HG03571 (cell line): Measurements from ENCODE around the gene CNTNAP2.

Experiments
- ATAC-seq: cut with Tn5 transposase; IDR thresholded peaks from one replicate; pipeline ENCODE4 v1.9.1; 2021; ENCODE audit not compliant: unreplicated experiment

The CNTNAP2 gene

GRCh38 chr7:146661435-146661834 lies 544.8 kb downstream of the CNTNAP2 start:
- ATAC-seq = no peak

DNA sequence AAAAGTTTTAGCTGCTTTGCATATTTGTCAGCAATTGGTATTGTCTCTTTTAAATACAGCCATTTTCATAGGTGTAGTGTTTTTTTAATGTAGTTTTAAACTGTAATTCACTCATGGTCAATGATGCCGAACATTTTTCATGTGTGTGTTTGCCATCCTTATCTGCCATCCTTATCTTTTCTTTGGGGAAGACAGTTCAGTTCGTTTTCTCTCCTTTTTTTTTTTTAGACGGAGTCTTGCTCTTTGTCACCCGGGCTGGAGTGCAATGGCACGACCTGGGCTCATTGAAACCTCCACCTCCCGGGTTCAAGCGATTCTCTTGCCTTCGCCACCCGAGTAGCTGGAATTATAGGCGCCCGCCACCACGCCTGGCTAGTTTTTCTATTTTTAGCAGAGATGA lies 545.3 kb downstream of the CNTNAP2 start:
- ATAC-seq = no peak

DNA sequence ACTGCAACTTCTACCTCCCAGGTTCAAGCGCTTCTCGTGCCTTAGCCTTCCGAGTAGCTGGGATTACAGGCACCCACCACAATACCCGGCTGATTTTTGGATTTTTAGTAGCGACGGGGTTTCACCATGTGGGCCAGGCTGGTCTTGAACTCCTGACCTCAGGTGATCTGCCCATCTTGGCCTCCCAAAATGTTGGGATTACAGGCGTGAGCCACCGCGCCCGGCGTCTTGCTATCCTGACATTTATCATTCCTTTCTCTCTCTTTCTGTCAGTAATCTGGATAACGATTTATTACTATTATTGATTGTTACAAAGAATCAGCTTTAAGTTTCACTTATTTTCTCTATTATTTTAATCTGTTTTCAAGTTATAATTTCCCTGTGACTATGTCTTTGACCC lies 548.4 kb downstream of the CNTNAP2 start:
- no peak for ATAC-seq

- no peak for ATAC-seq
Measured at GRCh38 chr7:146670532-146670931, 553.9 kb downstream of the CNTNAP2 start.

- ATAC-seq = no peak
Measured at GRCh38 chr7:146681487-146681886, 564.9 kb downstream of the CNTNAP2 start.

- no peak for ATAC-seq
Measured at GRCh38 chr7:146683439-146683838, 566.8 kb downstream of the CNTNAP2 start.

- ATAC-seq = no peak
Measured at GRCh38 chr7:146690987-146691386, 574.4 kb downstream of the CNTNAP2 start.

DNA sequence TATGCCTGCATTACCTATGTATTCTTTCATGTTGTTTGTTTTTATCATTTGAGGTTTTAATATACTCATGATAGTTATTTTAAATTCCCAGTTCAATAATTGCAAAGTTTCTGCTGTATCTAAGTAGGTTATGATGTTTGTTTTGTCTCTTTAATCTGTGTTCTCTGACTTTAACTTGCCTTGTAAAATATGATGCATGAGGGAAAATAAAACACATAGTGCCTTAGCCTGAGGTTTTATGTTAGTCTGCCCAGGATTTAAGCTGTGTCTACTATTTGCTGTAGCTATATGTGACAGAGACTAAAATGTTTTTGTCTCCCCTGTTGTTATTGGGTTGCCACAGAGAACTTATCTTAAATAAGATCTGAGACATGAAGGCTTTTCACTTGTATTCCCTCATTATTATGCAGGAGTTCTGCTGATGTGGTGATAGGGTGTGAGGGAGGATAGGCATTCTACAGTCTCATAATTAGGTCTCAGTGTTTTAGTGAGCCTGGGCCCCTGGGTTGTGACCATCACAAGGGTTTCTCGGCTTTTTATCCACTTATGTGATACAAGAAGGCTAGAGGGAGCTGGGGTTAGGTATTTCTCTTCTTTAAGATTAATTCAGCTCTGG lies 582.5 kb downstream of the CNTNAP2 start:
- ATAC-seq = no peak

DNA sequence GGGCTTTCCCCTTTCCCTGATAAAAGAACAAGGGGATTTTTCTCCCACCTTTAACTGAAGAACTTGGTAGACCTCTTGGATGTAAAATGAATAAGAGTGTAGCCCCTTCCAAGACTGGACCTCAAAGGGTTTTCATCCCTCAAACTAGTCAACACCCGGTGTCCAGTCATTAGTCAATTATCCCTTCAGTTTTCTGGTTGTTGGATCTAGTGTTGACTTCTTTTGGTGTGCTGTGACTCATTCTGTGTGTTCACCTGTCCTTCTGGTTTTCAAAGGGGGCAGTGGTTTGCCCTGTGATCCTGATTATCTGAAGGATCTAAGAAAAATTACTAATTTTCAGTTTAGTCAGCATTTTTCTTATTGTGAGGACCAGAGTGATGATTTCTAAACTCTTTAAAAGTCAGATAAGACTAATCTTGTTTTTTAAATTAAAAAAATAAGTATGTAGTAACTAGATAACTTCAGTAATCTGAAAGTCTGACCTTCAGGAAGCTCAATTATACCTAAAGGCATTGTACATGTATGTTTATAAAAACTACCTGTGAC lies 583.5 kb downstream of the CNTNAP2 start:
- ATAC-seq = no peak

- ATAC-seq = no peak
Measured at GRCh38 chr7:146701166-146701565, 584.6 kb downstream of the CNTNAP2 start.

GRCh38 chr7:146702898-146703297 lies 586.3 kb downstream of the CNTNAP2 start:
- no peak for ATAC-seq

GRCh38 chr7:146709451-146710027 lies 592.9 kb downstream of the CNTNAP2 start:
- no peak for ATAC-seq

GRCh38 chr7:146713205-146713604 lies 596.6 kb downstream of the CNTNAP2 start:
- no peak for ATAC-seq

DNA sequence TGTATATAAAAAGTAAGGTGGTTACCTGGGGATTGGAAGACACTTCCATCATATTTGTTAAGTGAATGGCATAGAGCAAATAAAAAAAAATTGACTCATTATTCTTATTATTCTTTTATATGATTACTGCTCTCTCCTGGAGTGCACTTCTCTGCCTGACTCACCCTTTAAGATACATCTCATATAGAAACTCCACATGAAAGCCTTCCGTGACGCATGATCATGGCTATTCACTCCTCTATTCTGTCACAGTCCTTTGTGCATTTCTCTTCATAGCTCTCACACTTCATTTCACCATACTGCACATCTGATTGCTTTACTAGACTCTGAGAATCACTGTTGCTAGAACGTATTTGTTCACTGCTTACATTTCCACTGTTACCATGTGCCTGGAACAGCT lies 597.3 kb downstream of the CNTNAP2 start:
- no peak for ATAC-seq

- no peak for ATAC-seq
Measured at GRCh38 chr7:146720195-146720594, 603.6 kb downstream of the CNTNAP2 start.

DNA sequence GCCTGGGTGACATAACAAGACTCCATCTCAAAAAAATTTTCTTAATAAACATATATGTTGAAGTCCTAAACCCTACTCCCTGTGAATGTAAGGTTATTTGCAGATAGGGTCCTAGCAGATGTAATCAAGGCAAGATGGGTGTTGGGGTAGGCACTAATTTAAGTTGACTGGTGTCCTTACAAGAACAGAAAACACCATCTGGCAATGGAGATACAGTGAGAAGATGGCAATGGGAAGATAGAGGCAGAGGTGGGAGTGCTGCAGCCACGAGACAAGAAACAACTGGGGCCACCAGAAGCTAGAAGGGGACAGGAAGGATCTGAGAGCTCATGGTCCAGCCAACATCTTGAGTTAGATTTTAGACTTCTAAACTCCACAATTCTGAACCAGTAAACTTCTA lies 606.4 kb downstream of the CNTNAP2 start:
- no peak for ATAC-seq

GRCh38 chr7:146725520-146725919 lies 608.9 kb downstream of the CNTNAP2 start:
- ATAC-seq = no peak

DNA sequence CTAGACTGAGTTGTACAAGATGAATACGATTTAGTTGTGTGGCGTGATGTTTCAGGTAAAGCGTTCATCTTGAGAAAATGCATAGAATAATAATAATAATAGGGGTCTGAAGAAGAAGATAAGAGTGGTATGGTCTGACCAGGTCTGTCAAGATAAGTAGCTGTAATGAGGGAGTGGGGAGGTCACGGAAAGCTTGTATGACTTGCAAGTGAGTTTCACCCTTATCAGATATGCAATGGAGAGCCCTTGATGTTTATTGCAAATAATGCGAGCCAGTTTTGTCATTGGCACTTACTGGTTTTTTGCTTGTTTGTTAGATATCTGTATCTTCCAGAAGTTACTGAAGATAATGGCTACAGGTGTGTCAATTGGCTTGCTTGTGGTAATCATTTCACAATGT lies 611.5 kb downstream of the CNTNAP2 start:
- no peak for ATAC-seq

- ATAC-seq = no peak
Measured at GRCh38 chr7:146728611-146729010, 612.0 kb downstream of the CNTNAP2 start.

GRCh38 chr7:146731185-146731584 lies 614.6 kb downstream of the CNTNAP2 start:
- ATAC-seq = no peak

DNA sequence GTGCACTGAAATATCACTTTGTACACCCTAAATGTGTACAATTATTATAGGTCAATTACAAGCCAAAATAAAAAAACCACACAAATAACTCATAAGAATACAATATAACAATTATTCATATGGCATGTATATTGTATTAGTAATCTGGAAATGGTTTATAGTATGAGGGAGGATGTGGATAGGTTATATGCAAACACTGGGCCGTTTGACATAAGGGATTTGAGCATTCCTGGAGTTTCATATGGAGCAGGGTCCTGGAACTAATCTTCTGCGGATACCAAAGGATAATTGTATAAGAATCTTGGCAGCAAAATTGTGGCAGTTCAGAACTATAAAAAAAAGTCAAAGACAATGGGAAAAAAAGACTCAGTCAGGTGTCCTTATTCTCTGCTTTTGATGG lies 619.4 kb downstream of the CNTNAP2 start:
- ATAC-seq = no peak

- no peak for ATAC-seq
Measured at GRCh38 chr7:146736446-146737190, 620.0 kb downstream of the CNTNAP2 start.
